ENCODE measurements around the gene ATP13A1. TPM values are rescaled to one million over a fixed set of nuclear protein-coding genes. Genes with fewer than 3 reads are reported as not detected.

The ATP13A1 gene
- 49.6 and 67.9 TPM in 2 replicates for polyA plus RNA-seq (2012; rRNA removed)
- polyA plus RNA-seq (2012; cell fraction: cytosol; rRNA removed): 15.5 and 24.3 TPM in 2 replicates
- 367 and 465 TPM in 2 replicates for polyA plus RNA-seq (2012; cell fraction: nucleus; rRNA removed)

DNA sequence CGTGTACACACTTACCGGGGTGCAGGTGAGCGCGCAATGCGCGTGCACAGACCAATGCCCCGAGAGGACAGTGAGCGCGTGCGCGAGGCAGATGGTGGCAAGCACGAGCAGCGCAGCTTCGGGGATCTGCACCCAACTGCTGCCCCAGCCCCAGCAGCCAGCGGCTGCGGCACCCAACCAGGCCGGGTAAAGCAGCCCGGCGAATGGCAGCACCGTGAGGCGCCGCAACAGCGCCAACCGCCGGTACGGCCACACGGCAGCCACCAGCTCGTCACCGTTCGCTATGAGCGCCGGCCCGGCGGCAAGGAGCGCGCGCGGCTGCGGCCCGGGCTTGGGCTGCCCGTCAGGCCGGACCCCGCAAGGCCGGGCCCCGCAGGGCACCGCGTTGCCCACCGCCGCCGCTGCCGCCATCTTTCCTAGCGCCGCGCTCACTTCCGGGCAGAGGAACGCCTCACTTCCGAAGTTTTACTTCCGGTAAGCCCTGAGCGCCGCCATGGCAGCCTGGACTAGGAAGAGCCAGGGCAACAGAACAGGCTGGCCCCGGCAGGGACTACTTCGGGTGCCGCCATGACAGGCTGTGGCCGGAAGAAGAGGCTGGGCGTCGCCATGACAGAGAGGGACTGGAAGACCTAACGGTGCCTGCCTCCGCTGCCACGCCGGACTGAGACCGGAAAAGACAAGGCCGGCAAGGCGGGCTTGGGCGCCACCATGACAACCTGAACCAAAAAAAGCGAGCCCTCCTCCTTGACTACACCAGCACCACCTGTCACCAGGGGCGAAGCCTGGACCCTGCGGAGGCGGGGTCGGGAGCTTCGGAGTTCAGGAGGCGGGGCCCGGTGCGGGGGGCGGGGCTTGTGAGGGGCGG is at the start of gene ATP13A1:
Gene ATP13A1, minus strand, starts transcription at position 421 of the 865 bp plus-strand sequence. Its CDS starts 10 bp downstream, at position 411.
- H3K27me3 ChIP-seq (ENCODE audit: insufficient read depth): no peaks in the 10 kb centered on the region
- H3K9me2 ChIP-seq: no peaks in the 10 kb centered on the region
- POLR2A ChIA-PET: interaction anchor here (0.6 to 0.7 kb wide), 2 partner anchors 134 to 148 kb away, joined by 3 read pairs; partner anchors contain the start of gene NDUFA13
- peaks cover 0 to 20% of the 10 kb centered on the region in 2 experiments; a peak in 2 of 4 replicates for H3K4me1 ChIP-seq (ENCODE audit: control insufficient read depth in 1 of 2, insufficient read depth in 2 of 2, low read depth in 1 of 2, low read length in 1 of 2)
- DNase-seq: peak; percentile 95
- peak within 1 kb of the TSS; percentile 88 for H2AFZ ChIP-seq (ENCODE audit: low read depth)
- peaks cover 5 to 11% of the 10 kb centered on the region in 2 experiments for H3K36me3 ChIP-seq (replicated peaks in 1 of 2; ENCODE audit: control insufficient read depth in 1 of 2, insufficient read depth in 2 of 2, low read length in 1 of 2)
- peaks cover 31% of the 10 kb centered on the region for H4K20me1 ChIP-seq (ENCODE audit: insufficient read depth)
- H3K9ac ChIP-seq: peak within 1 kb of the TSS; percentile 86
- no peaks in the 10 kb centered on the region for H3F3A ChIP-seq (replicated peaks; ENCODE audit: insufficient read depth)
- H3K4me2 ChIP-seq: peak within 1 kb of the TSS; percentile 74
- H3K9me3 ChIP-seq: no peaks in the 10 kb centered on the region
- CTCF ChIA-PET: interaction anchor here (1.0 to 2.9 kb wide), 3 partner anchors 12 to 131 kb away, joined by 3 to 17 read pairs (median 3); partner anchors contain the start of gene GMIP
- peak within 1 kb of the TSS; percentile 83 to 90 for H3K4me3 ChIP-seq (ENCODE audit: low read depth in 2 of 2, low read length in 1 of 2)
- WGBS (ENCODE audit: low lambda C conversion rate): 2% methylated on average over 20 of the region's 85 CpGs
- H3K79me2 ChIP-seq (ENCODE audit: insufficient read depth): peaks cover 44% of the 10 kb centered on the region
- H3K27ac ChIP-seq (ENCODE audit: low read depth in 2 of 2, low read length in 1 of 2): peak within 1 kb of the TSS; percentile 88 to 92
- peak; percentile 56; the same call in 1 of the 2 replicates for TF ChIP-seq SIN3A (IDR thresholded peaks at IDR 0.05; ENCODE audit: borderline replicate concordance, low read depth, low read length)
- TF ChIP-seq NFIC (IDR thresholded peaks at IDR 0.05; ENCODE audit: borderline replicate concordance): no peak
- no peak for TF ChIP-seq MEF2A (IDR thresholded peaks at IDR 0.05; ENCODE audit: borderline replicate concordance, low read depth)
- TF ChIP-seq CTCF (IDR thresholded peaks at IDR 0.05): 0 out of 2 replicates have a peak, but pooled peaks have one; percentile 18
- TF ChIP-seq RFX5 (IDR thresholded peaks at IDR 0.05; ENCODE audit: low read length): no peak
- TF ChIP-seq YY1 (IDR thresholded peaks at IDR 0.05; ENCODE audit: low read depth): peak; percentile 100
- TF ChIP-seq EP300 (IDR thresholded peaks at IDR 0.05; ENCODE audit: borderline replicate concordance in 1 of 2, low read depth in 1 of 2, low read length in 1 of 2): no peak
- TF ChIP-seq RXRA (IDR thresholded peaks at IDR 0.05; ENCODE audit: borderline replicate concordance, low read depth): no peak
- TF ChIP-seq GABPA (IDR thresholded peaks at IDR 0.05; ENCODE audit: low read depth): peak; percentile 94
- TF ChIP-seq TCF12 (IDR thresholded peaks at IDR 0.05): no peak
- TF ChIP-seq TEAD4 (IDR thresholded peaks at IDR 0.05; ENCODE audit: borderline replicate concordance, insufficient read depth): no peak
- no peak for TF ChIP-seq USF1 (IDR thresholded peaks at IDR 0.05; ENCODE audit: borderline replicate concordance, low read depth)
- TF ChIP-seq GATA2 (CRISPR knock-in tag; IDR thresholded peaks at IDR 0.05): no peak
- no peak for TF ChIP-seq ZBTB33 (IDR thresholded peaks at IDR 0.05; ENCODE audit: borderline replicate concordance, low read depth)
- no peak for TF ChIP-seq RCOR1 (IDR thresholded peaks at IDR 0.05; ENCODE audit: low read length)
- TF ChIP-seq FOXJ3 (CRISPR knock-in tag; IDR thresholded peaks at IDR 0.05): no peak
- no peak for TF ChIP-seq IRF3 (IDR thresholded peaks at IDR 0.05; ENCODE audit: low read depth, low read length)
- TF ChIP-seq POLR2AphosphoS5 (IDR thresholded peaks at IDR 0.05; ENCODE audit: low read depth, low read length): peak; percentile 81
- peak; percentile 96 for TF ChIP-seq ELF1 (IDR thresholded peaks at IDR 0.05)
- TF ChIP-seq SMC3 (IDR thresholded peaks at IDR 0.05; ENCODE audit: low read depth, low read length): no peak
- TF ChIP-seq MXI1 (IDR thresholded peaks at IDR 0.05; ENCODE audit: low read depth, low read length): peak; percentile 89
- 0 out of 2 replicates have a peak, but pooled peaks have one; percentile 24 for TF ChIP-seq PBX3 (IDR thresholded peaks at IDR 0.05)
